SIG-M5 treated with dmso at 0.1 percent for 504 hours (cell line): ENCODE data around the gene DNAJC15.
A peak's percentile ranks its signal among the peaks of the same experiment; 100 is the strongest.

Experiments
- DNase-seq: peaks from one replicate; lab custom pipeline; 2025; ENCODE audit not compliant: unreplicated experiment; lab: John Stamatoyannopoulos, UW

Gene DNAJC15

GRCh38 chr13:43123856-43124255 lies 100.5 kb downstream of the DNAJC15 start:
- no peak for DNase-seq

GRCh38 chr13:43124490-43124889 lies 101.1 kb downstream of the DNAJC15 start:
- DNase-seq, result no peak

GRCh38 chr13:43126420-43126819 lies 103.0 kb downstream of the DNAJC15 start:
- DNase-seq, result no peak

GRCh38 chr13:43127103-43127798 lies 103.9 kb downstream of the DNAJC15 start:
- DNase-seq, result no peak

- no peak for DNase-seq
Measured at GRCh38 chr13:43127827-43128226, 104.4 kb downstream of the DNAJC15 start.

GRCh38 chr13:43128504-43128961 lies 105.1 kb downstream of the DNAJC15 start:
- no peak for DNase-seq

GRCh38 chr13:43129066-43129465 lies 105.7 kb downstream of the DNAJC15 start:
- DNase-seq, result no peak

- DNase-seq, result no peak
Measured at GRCh38 chr13:43129511-43130110, 106.2 kb downstream of the DNAJC15 start.

- DNase-seq, result peak; percentile 33
Measured at GRCh38 chr13:43132257-43132656, 108.9 kb downstream of the DNAJC15 start.

- no peak for DNase-seq
Measured at GRCh38 chr13:43132911-43133310, 109.5 kb downstream of the DNAJC15 start.

GRCh38 chr13:43133792-43134191 lies 110.4 kb downstream of the DNAJC15 start:
- DNase-seq, result no peak

GRCh38 chr13:43134868-43135267 lies 111.5 kb downstream of the DNAJC15 start:
- no peak for DNase-seq

GRCh38 chr13:43135516-43135915 lies 112.1 kb downstream of the DNAJC15 start:
- no peak for DNase-seq

- no peak for DNase-seq
Measured at GRCh38 chr13:43136920-43137575, 113.7 kb downstream of the DNAJC15 start.

GRCh38 chr13:43139211-43139610 lies 115.8 kb downstream of the DNAJC15 start:
- DNase-seq, result no peak

GRCh38 chr13:43139921-43140320 lies 116.5 kb downstream of the DNAJC15 start:
- DNase-seq, result no peak

- DNase-seq, result no peak
Measured at GRCh38 chr13:43140985-43141384, 117.6 kb downstream of the DNAJC15 start.

GRCh38 chr13:43141685-43142084 lies 118.3 kb downstream of the DNAJC15 start:
- no peak for DNase-seq

- no peak for DNase-seq
Measured at GRCh38 chr13:43143591-43143990, 120.2 kb downstream of the DNAJC15 start.

- no peak for DNase-seq
Measured at GRCh38 chr13:43145534-43146196, 122.3 kb downstream of the DNAJC15 start.

- no peak for DNase-seq
Measured at GRCh38 chr13:43146400-43146799, 123.0 kb downstream of the DNAJC15 start.
